BE2C (cell line): ENCODE measurements around the gene FES. TPM values are rescaled to one million over a fixed set of nuclear protein-coding genes. Genes with fewer than 3 reads are reported as not detected.

Experiments used
- DNase-seq: peaks from one replicate; pipeline ENCODE4 v3.0.0-alpha.2; 2020
- H3K27me3 ChIP-seq: fragments of 250-450 bp; sonication (Bioruptor Pico); 2 replicates; pipeline ENCODE4 v1.5.1; 2020; ENCODE audit warnings: mild to moderate bottlenecking
- H3K36me3 ChIP-seq: fragments of 250-450 bp; sonication (Bioruptor Pico); 2 replicates; pipeline ENCODE4 v1.5.1; 2020; ENCODE audit warnings: mild to moderate bottlenecking
- H3K4me1 ChIP-seq: fragments of 250-450 bp; sonication (Bioruptor Pico); 2 replicates; pipeline ENCODE4 v1.5.1; 2020
- H3K4me3 ChIP-seq: 2 replicates; pipeline ENCODE4 v1.5.1; 2011; ENCODE audit warnings: low read depth, low read length
- H3K9me3 ChIP-seq: fragments of 250-450 bp; sonication (Bioruptor Pico); 2 replicates; pipeline ENCODE4 v1.5.1; 2020
- polyA plus RNA-seq: library from polyadenylated mRNA; unstranded; fragments of >200 nt; gene quantifications from one replicate; pipeline ENCODE4 v1.2.1, GENCODE V29; 2012; ENCODE audit warnings: low read depth, missing spikeins; ENCODE audit not compliant: insufficient read length, insufficient read depth
- TF ChIP-seq, protein P1 (sequence below): IDR thresholded peaks from 2 replicates; pipeline ENCODE4 v1.5.1; 2012; ENCODE audit warnings: mild to moderate bottlenecking, low read depth, low read length

Gene FES
- polyA plus RNA-seq: 11.9 TPM

DNA sequence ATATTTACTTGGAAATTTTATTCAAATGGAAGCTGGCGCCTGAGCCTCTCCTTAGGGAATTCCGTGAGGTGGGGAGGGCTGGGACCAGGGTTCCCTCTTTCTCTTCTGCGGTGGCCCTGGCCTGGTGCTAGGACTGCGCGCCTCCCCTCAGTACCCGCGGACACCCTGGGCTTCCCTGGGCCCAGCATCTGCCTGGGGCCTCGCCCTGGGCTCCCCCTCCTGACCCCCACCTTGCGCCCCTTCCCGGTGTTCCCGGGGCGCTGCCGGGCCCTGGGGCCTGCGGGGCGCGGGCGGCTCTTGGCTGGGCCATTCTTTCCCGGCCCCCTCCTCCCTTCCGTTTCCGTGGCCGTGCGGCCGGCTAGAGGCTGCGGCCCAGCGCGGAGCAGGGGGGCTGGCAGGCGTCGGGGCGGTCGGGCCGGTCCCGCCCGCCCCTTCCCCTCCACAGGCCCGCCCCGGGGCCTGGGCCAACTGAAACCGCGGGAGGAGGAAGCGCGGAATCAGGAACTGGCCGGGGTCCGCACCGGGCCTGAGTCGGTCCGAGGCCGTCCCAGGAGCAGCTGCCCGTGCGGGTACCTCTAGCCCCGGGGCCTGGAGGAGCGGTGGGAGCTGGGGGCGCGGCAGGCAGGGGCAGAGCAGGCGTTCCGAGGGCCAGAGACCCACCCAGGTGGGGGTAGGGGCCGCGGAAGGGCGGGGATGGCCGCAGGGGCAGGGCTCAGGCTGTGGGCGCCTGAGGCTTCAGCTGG lies at the start of gene FES:
Gene FES, plus strand, starts transcription at position 529 of the 743 bp plus-strand sequence. CDS start 542 bp downstream, outside the sequence.
- no peaks in the 10 kb centered on the region for H3K4me1 ChIP-seq
- peaks cover 6% of the 10 kb centered on the region for H3K36me3 ChIP-seq
- no peaks in the 10 kb centered on the region for H3K9me3 ChIP-seq
- no peak for DNase-seq
- TF ChIP-seq, protein P1, sequence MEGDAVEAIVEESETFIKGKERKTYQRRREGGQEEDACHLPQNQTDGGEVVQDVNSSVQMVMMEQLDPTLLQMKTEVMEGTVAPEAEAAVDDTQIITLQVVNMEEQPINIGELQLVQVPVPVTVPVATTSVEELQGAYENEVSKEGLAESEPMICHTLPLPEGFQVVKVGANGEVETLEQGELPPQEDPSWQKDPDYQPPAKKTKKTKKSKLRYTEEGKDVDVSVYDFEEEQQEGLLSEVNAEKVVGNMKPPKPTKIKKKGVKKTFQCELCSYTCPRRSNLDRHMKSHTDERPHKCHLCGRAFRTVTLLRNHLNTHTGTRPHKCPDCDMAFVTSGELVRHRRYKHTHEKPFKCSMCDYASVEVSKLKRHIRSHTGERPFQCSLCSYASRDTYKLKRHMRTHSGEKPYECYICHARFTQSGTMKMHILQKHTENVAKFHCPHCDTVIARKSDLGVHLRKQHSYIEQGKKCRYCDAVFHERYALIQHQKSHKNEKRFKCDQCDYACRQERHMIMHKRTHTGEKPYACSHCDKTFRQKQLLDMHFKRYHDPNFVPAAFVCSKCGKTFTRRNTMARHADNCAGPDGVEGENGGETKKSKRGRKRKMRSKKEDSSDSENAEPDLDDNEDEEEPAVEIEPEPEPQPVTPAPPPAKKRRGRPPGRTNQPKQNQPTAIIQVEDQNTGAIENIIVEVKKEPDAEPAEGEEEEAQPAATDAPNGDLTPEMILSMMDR: no peak
- no peak within 1 kb of the TSS for H3K4me3 ChIP-seq
- H3K27me3 ChIP-seq: no peaks in the 10 kb centered on the region

DNA sequence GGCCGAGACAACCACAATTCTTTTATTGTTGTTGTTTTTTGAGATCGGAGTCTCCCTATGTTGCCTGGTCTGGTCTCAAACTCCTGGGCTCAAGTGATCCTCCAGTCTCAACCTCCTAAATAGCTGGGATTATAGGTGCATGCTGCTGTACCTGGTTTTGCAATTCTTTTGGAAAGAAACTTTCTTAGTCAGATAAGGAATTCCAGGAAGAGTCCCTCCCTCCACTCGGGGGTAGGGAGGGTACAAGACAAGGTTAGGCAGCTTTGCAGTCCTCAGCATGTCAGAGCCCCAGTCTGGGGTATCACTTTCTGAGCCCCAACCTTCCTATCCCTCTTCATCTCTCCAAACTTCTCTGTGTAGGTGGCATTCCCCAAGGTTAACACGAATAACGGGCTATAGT lies 49.7 kb upstream of the FES start:
- DNase-seq: no peak
- Histone ChIP-seq H3K9me3 (no peaks in the 10 kb centered on the region), H3K4me3 (no peak overlapping the region), H3K27me3 (no peaks in the 10 kb centered on the region), H3K36me3 (no peaks in the 10 kb centered on the region), H3K4me1 (no peaks in the 10 kb centered on the region; the same call in 1 of the 2 replicates)
- TF ChIP-seq, protein P1: no peak

GRCh38 chr15:90836296-90836871 lies 47.9 kb upstream of the FES start:
- peak; percentile 39 for DNase-seq
- H3K9me3 ChIP-seq: no peaks in the 10 kb centered on the region
- TF ChIP-seq, protein P1: no peak
- no peaks in the 10 kb centered on the region; the same call in 1 of the 2 replicates for H3K4me1 ChIP-seq
- H3K4me3 ChIP-seq: no peak overlapping the region
- no peaks in the 10 kb centered on the region for H3K27me3 ChIP-seq
- no peaks in the 10 kb centered on the region for H3K36me3 ChIP-seq

GRCh38 chr15:90837094-90837493 lies 47.2 kb upstream of the FES start:
- no peaks in the 10 kb centered on the region for H3K36me3 ChIP-seq
- no peak for DNase-seq
- no peaks in the 10 kb centered on the region for H3K27me3 ChIP-seq
- TF ChIP-seq, protein P1: no peak
- no peaks in the 10 kb centered on the region; the same call in 1 of the 2 replicates for H3K4me1 ChIP-seq
- no peaks in the 10 kb centered on the region for H3K9me3 ChIP-seq
- H3K4me3 ChIP-seq: no peak overlapping the region

DNA sequence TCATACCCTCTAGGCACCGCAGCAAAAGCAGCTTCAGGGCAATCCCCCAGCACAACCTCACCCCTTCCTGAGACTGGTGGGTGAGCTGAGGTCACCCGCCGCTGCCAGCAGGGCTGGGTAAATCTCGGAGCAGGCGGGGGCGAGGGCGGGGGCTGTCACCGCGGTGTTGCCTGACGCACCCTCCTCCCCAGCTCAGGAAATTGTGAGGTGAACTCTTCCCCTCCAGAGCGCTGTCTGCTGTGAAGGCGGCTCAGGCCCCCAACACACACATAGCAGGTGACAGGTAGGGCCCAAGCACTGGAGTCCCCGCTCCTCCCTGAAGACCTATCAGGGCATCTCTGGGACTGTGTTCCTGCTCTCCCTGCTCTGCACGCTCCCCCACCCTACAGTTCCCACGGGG lies 46.2 kb upstream of the FES start:
- Histone ChIP-seq H3K36me3 (no peaks in the 10 kb centered on the region), H3K27me3 (no peaks in the 10 kb centered on the region), H3K9me3 (no peaks in the 10 kb centered on the region), H3K4me3 (no peak overlapping the region), H3K4me1 (no peaks in the 10 kb centered on the region; the same call in 1 of the 2 replicates)
- DNase-seq: no peak
- TF ChIP-seq, protein P1: no peak

DNA sequence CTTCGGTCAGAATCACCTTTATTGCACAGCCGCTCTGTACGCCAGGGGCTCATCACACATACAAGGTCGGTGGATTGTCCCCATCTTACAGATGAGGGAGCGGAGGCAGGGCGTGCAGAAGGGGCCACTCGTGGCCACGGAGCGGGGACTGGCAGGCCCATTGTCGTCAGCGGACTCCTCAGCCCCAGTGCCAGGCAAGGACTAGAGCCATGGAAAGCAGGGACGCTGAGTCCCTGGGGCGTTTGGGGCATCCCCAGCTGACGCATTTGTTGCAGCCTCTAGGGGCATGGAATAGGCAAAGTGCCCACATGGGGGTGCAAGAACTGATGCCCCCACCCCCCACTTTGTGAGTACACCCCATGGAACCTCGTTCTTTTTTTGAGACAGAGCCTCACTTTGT lies 45.8 kb upstream of the FES start:
- TF ChIP-seq, protein P1: no peak
- no peaks in the 10 kb centered on the region; the same call in 1 of the 2 replicates for H3K4me1 ChIP-seq
- no peak for DNase-seq
- no peaks in the 10 kb centered on the region for H3K36me3 ChIP-seq
- no peak overlapping the region for H3K4me3 ChIP-seq
- no peaks in the 10 kb centered on the region for H3K9me3 ChIP-seq
- no peaks in the 10 kb centered on the region for H3K27me3 ChIP-seq
